Measurements from ENCODE around the gene C8A.

The C8A gene

GRCh38 chr1:56838759-56839158 is 15.8 kb upstream of the C8A start:
- DNase-seq = no peak

- no peak for DNase-seq
These were observed 11.1 kb upstream of the C8A start for GRCh38 chr1:56843544-56843943.

GRCh38 chr1:56844545-56845136 is 10.0 kb upstream of the C8A start:
- no peak for DNase-seq

DNA sequence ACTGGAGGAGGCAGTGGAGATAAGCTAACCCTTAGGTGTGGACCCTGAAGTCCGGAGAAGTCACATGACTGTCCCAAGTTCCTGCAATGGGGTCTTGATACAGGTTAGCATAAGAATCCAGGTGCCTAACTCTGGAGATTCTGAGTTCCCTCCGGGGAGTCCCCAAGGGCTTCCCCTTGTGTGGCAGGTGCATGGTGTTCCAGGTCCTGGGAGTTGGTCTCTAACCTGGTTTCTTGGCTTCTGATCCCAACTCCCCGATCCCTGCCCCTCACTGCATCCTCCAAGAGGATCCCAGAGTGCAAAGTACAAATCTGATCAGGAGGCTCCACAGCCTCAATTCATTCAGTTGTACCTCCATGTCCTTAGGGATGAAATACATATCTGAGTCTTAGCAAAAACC is 9.3 kb upstream of the C8A start:
- DNase-seq = no peak

- no peak for DNase-seq
These were observed 4.8 kb upstream of the C8A start for GRCh38 chr1:56849750-56850149.

DNA sequence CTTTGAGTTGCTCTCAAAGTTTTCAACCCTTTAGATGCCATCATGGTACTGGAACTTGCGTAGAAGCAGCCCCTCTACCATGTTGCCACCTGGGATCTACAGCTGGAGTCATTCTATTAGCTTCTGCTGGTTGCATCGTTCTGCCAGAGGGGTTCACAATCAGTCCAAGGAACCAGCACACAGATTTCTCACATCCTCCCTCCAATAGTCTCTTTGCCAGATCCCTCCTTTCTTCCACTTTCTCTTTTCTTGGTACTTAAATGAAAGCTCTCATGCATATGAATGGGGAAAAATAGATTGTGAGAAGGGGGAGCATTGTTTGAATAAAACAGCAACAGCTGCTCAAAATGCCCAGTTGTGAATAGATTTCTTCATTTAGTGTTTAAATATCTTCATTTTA is 4.2 kb upstream of the C8A start:
- no peak for DNase-seq

GRCh38 chr1:56850922-56851321 is 3.7 kb upstream of the C8A start:
- no peak for DNase-seq

- DNase-seq = no peak
These were observed 2.1 kb upstream of the C8A start for GRCh38 chr1:56852476-56852875.

DNA sequence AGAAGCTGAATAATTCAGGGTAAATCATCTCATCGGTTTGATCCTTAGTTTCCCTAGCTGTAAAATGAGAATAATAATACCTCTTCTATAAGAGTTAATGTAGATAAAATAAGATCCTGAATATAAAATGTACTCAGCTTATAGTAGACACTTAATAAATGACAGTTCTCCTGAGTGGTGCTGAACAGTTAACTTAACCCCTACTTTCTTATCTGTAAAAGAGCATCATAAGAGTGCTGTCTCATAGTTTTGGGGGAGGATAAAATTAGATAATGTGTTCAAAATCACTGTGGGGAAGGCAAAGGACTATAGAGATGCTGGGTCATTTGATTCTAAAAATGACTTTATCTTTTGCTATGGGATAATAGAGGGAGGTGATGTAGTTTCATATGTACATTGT is 593 bp downstream of the C8A start:
- no peak for DNase-seq

GRCh38 chr1:56856186-56856585 is 1.6 kb downstream of the C8A start:
- DNase-seq = no peak

DNA sequence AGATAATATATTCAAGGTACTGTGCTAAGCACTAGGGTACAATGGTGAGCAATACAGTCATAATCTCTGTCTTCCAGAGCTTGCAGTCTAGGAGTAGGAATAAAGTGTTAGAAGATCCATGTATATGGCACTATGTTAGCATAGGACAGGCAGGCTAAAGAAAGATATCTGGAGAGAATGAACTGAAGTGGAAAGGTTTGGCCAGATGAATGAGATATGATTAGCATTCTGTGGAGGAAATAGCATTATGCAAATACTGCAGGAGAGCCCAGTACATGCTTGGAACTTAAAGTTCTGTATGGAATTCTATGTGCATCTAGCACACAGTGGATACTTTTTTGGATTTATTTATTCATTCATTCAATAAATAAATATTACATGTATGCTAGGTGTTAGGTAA is 4.7 kb downstream of the C8A start:
- DNase-seq = no peak

GRCh38 chr1:56863265-56863992 is 8.8 kb downstream of the C8A start:
- DNase-seq = no peak

GRCh38 chr1:56864430-56864829 is 9.8 kb downstream of the C8A start:
- no peak for DNase-seq

- no peak for DNase-seq
These were observed 12.1 kb downstream of the C8A start for GRCh38 chr1:56866656-56867055.

DNA sequence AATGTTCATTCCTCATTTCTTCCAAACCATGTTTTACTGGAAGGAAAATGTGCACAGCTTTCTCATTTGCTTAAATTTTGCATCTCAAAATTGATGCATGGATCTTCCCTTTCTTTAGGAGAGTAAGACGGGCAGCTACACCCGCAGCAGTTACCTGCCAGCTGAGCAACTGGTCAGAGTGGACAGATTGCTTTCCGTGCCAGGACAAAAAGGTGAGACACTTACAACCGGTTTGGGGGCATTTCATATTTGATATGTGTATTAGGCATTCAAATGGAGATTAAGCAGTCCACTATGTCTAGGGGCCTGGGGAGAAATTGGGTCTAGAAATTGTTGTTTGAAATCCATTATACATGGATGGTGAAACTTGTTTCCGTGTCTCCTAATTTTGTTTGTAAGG is 12.9 kb downstream of the C8A start:
- DNase-seq = no peak

GRCh38 chr1:56868761-56869160 is 14.2 kb downstream of the C8A start:
- DNase-seq = no peak

- DNase-seq = no peak
These were observed 18.0 kb downstream of the C8A start for GRCh38 chr1:56872597-56872996.

GRCh38 chr1:56873213-56873612 is 18.6 kb downstream of the C8A start:
- DNase-seq = no peak

- DNase-seq = no peak
These were observed 20.1 kb downstream of the C8A start for GRCh38 chr1:56874689-56875088.

DNA sequence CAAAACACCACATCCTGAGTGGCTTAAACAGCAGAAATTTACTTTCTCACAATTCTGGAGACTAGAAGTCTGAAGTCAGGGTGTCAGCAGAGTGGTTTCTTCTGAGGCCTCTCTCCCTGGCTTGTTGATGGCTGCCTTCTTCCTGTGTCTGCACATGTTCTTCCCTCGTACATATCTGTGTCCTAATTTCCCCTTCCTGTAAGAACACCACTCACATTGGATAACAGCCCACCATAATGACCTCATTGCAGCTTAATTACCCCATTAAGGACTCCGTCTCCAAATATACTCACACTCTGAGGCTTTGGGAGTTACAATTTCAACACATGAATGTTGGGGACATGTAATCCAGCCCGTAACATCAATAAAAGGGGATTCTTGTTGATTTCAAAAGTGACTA is 23.4 kb downstream of the C8A start:
- no peak for DNase-seq

DNA sequence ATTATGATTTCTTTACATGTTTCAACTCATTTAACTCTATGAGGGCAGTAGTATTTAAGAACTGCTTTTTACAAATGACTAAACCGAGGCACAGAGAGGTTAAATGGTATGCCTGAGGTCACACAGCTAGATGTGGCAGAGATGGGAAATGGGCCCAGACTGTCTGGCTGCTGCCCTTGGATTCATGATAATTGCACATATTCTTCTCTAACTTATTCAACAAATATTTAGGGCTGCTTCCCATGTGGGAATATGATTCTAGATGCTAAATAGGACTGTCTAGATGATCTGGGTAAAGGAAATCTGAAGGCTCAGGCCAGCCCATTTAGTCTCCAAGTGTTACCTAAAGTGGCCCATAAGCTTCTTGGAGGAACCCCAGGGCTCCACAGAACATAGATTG is 26.2 kb downstream of the C8A start:
- DNase-seq = no peak

DNA sequence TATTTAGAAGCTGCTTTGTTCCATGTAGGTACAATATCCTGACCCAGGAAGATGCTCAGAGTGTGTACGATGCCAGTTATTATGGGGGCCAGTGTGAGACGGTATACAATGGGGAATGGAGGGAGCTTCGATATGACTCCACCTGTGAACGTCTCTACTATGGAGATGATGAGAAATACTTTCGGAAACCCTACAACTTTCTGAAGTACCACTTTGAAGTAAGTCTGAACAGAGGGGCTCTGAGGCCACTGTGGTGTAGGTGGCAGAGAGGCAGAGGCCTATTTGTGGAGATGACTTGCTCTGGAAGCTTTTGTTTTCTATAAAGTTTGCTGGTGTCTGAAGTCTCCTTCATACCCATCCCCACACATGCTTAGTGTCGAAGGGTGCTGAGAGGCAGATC is 26.8 kb downstream of the C8A start:
- DNase-seq = no peak

- DNase-seq = no peak
These were observed 35.6 kb downstream of the C8A start for GRCh38 chr1:56890229-56890628.

GRCh38 chr1:56894014-56894413 is 39.4 kb downstream of the C8A start:
- no peak for DNase-seq

All from NCI-H446 treated with DMSO at 0.1 percent for 48 hours (cell line).